Measurements from ENCODE around the gene FAR2. TPM values are rescaled to one million over a fixed set of nuclear protein-coding genes. Genes with fewer than 3 reads are reported as not detected.
A peak's percentile ranks its signal among the peaks of the same experiment; 100 is the strongest.
"Not testable (repeated sequence)": the region's sequence is repeated elsewhere in the genome, so short reads cannot be mapped to it uniquely, and the experiment has no call there.

Gene FAR2
- polyA plus RNA-seq, 3 donors = 37.8 to 43.7 (median 40.9) TPM

GRCh38 chr12:29316752-29317151 is 167.7 kb downstream of the FAR2 start:
- no peak for DNase-seq (ENCODE audit: low read depth in 3 of 3, low spot score in 2 of 3)

DNA sequence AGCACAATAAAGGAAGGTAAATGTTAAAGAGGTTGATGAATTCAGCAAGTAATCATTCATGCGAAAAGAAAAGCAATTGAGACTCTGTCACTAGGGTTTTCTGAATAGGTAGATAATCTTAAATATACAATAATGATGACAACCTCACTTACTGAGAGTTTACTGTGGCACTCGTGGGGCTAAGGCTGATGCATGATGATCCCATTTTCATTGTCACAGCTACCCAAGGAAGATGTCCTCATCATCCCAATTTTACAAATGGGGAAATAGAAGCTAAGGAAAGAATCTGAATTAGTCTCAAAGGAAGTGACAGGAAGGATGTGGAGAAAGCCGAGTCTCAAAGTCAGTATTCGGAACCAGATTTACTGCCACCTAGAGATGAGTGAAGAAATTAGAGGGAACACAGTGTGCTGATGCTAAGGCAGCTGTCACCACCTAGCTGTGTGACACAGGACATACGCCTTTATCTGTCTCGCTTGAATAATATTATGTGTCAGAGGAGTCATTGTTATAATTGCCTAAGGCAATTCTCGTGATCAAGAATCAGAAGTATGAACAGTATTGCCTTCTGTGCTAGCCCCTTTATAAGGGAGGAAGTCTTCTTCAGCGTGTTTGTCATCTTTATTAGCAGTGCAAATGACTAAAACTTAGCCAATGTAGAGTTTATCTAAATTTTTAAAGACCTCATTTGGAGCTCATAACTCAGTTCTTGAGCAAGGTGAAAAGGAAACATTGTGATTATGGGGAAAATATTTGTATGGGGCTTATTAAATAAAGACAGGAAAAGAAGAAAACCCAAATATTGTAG is 168.7 kb downstream of the FAR2 start:
- DNase-seq (ENCODE audit: low read depth in 3 of 3, low spot score in 2 of 3) = peak; percentile 25 to 36 (median 29)

DNA sequence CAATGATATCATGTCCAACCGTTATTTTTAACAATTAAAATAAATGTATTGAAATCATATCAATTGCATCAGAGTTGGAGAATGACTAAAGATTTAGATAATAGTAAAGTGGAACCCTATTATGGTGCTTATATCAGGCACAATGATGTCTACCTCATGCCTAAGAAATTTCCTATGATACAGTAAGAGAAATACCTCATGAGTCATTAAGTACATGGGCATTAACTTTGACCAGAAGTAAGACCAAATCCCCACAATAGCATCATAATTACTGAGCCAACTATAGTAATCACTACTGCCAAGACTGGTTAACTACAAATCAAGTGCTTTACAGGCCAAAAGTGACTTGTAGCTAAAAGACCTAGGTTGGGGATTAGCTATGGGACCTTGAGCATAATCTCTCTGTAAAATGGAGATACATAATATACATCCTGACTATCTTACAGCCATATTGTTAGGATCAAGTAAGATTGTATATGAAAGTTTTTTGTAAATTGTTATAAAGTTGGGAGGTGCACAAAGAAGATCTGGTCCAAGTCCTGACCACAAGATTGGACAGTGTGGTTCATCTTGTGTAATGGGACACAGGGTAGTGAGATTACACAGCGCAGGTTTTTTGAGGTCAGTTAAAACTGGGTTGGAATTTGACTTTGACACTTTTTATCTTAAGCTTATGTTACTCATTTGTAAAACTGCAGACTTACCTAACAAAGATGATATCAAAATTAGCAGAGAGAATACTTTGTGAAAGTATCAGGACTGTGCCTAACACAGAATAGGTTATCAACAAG is 171.4 kb downstream of the FAR2 start:
- no peak for DNase-seq (ENCODE audit: low read depth in 3 of 3, low spot score in 2 of 3)

DNA sequence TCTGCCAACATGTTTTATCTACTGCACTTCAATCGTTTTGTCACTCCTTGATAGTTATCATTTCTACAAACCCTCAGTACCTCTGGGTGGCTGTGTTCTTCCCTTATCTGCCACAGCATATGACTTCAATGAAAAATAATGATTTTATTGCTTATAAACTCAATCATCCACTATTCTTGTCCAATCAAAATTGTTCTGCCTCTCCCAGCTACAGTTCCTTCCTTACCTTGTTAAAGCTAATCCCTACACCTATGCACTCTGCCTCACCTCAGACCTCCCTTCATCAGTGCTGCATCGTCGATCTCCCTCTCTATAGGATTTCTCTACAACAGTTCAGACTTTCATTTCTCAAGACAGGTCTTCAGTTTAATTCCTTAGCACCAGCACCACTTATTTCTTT is 173.1 kb downstream of the FAR2 start:
- DNase-seq (ENCODE audit: low read depth in 3 of 3, low spot score in 2 of 3) = no peak

GRCh38 chr12:29329411-29329810 is 180.3 kb downstream of the FAR2 start:
- no peak for DNase-seq (ENCODE audit: low read depth in 3 of 3, low spot score in 2 of 3)

- no peak for DNase-seq (ENCODE audit: low read depth in 3 of 3, low spot score in 2 of 3)
Measured at GRCh38 chr12:29333178-29333577, 184.1 kb downstream of the FAR2 start.

DNA sequence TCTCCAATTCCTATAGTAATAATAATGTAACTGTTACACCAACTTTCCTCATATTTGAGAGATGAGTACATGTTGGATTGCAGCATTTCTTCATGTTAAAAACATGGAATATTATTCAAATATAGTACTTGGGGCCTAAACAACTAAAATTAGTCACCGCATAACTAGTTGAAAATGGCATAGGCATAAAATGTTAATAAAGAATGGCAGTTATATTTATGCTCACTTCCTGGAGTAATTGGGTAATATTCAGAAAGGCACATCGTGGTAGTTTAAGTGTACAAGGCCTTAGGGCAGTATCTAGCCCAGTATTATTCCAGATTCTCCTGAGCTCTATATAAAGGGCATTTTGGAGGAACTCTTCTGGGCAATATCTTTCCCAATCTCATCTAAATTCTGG is 185.9 kb downstream of the FAR2 start:
- DNase-seq (ENCODE audit: low read depth in 3 of 3, low spot score in 2 of 3) = no peak

DNA sequence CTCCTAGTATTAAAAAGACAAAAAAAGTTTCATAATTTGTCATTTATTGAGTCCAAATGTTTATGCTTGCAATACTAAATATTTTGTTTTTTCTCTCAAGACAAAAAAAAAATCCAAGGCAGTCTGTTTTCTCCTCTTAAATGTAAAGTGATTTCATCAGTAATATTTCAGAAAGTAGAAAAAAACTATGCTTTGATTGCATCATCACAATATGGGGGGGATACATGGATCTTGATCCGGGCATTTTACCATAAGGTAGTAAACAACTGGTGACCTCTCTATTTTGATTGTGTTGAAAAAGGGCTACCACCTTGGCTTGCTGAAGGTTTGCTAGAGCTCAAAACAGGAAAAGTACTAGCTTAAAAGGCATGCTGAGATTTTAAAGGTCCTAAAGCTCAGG is 188.2 kb downstream of the FAR2 start:
- no peak for DNase-seq (ENCODE audit: low read depth in 3 of 3, low spot score in 2 of 3)

- DNase-seq (ENCODE audit: low read depth in 3 of 3, low spot score in 2 of 3) = no peak
Measured at GRCh38 chr12:29343022-29343799, 194.1 kb downstream of the FAR2 start.

DNA sequence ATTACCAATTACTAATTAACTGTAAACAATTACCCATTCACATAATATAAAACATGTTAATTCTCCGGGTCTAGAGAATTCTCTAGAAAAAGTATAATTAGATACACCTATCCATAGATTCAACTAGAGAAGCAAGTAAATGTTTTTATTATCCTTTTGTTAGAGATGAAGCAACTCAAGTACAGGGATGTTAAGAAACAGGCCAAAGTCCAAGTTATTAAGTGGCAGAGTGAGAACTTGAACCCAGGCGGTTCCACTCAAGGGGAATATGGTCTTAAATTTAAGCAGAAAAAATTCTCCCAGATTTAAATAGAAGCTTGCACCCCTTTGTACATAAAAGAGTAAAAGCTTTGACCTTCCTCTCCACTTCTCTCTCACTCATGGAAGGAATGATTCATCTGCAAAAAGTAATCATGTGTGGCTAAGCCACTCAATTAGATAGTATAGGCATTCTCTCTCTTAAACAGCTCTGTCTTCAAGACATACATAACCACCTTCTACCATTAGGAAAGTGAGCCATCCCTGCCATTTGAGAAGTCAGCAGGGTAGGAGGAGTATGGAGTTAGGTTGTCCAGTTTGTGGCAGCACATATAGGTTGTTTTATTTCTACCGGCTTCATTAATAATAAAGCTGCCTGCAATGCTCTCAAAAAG is 197.8 kb downstream of the FAR2 start:
- DNase-seq (ENCODE audit: low read depth in 3 of 3, low spot score in 2 of 3) = no peak

GRCh38 chr12:29350080-29350479 is 201.0 kb downstream of the FAR2 start:
- peak in 1 of 3 donors; percentile 12 for DNase-seq (ENCODE audit: low read depth in 3 of 3, low spot score in 2 of 3)

GRCh38 chr12:29354954-29355353 is 205.9 kb downstream of the FAR2 start:
- no peak for DNase-seq (ENCODE audit: low read depth in 3 of 3, low spot score in 2 of 3)

DNA sequence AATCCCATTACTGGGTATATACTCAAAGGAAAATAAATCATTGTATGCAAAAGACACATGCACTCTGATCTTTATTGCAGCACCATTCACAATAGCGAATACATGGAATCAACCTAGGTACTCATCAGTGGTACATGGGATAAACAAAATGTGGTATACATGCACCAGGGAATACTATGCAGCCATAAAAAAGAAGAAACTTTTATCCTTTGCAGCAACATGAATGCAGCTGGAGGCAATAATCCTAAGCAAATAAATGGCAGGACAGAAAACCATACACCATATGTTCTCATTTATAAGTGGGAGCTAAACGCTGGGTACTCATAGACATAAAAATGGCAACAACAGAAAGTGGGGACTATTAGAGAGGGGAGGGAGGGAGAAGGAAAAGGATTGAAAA is 216.0 kb downstream of the FAR2 start:
- no peak for DNase-seq (ENCODE audit: low read depth in 3 of 3, low spot score in 2 of 3)

DNA sequence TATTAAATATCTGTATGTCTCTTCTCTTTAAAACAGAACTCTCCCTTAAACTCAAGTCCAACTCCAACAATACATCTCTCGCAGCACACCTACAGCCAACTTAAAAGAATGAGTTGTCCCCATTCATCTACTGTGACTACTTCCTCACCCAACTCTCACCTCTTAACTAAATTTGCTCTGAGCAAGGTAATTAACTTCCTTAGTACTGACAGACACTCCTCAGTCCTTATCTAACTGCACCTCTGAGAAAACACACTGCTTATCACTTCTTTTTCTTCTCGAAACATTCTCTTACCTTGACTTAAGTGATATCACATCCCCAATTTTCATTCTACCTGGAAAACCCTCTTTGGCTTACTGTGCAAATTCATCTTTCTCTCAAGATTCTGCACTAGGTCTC is 224.9 kb downstream of the FAR2 start:
- DNase-seq (ENCODE audit: low read depth in 3 of 3, low spot score in 2 of 3) = no peak

- no peak for DNase-seq (ENCODE audit: low read depth in 3 of 3, low spot score in 2 of 3)
Measured at GRCh38 chr12:29374913-29375312, 225.8 kb downstream of the FAR2 start.

- DNase-seq (ENCODE audit: low read depth in 3 of 3, low spot score in 2 of 3) = no peak
Measured at GRCh38 chr12:29376118-29376517, 227.0 kb downstream of the FAR2 start.

DNA sequence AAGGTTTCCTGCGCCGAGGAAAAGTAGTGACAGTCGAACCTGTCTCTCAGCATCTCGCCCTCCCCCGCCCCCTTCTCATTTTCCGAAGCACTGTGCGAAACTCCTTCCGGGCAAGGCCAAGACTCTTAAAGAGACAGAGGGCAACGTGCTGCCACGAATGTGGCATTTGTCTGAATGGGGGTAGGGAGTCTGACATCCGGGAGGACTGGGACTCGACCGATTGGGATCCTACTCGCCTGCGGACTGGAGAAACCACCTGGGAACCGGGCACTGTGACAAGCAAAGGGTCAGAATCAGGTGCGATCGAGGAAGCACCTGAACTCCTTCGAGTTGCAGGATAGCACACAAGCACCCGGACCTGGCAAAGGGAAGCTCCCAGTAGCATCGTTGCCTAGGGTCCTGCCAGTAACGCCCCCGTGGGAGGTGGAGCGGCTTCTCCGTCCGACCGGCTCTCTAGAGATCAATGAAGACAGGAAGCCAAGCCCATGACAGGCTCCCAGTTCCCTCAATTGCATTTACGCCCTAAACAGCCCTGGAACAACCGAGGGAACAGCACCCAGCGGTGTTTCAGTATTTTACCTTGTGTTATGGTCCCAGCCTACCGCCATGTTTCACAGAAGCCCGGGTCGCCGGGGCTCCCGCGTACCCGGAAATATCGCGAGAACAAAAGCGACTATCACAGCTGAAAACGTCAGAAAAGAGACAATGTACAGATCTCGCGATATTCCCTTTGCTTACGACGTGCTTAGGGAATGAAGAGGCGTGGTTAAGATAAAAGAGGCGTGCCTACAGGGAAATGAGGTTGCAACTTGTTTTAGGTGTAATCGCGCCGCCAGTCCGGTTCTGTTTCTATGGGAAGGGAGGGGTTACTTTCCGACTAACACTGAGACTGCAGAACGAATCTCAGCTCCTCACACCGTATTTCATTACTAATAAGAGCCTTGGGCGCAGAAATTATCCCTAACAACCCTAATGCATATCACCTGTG is 231.8 kb downstream of the FAR2 start, which contains the start of gene ERGIC2:
TSS of gene ERGIC2 (minus strand) at position 637 of the 988 bp plus-strand sequence. CDS start 9,539 bp downstream, outside the sequence.
- DNase-seq (ENCODE audit: low read depth in 3 of 3, low spot score in 2 of 3) = peak; percentile 99

DNA sequence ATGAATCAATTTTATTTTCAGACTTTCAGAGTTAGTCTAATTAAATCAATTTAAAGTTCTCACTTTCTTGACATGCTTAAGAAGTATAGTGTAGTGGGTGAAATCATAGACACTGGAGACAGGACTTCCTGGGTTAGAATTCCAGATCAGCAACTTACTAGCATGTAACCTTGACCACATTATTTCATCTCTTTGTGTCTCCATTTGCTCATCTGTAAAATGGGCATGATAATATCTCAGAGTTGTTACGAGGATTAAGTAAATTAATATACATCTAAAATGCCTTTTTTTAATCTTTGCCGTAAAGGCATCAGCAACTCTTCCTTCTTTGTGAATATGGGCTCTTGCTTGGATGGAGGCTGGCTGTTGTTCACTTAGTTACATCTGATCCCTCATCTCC is 233.2 kb downstream of the FAR2 start:
- no peak for DNase-seq (ENCODE audit: low read depth in 3 of 3, low spot score in 2 of 3)

- not testable (repeated sequence) for DNase-seq (ENCODE audit: low read depth in 3 of 3, low spot score in 2 of 3)
Measured at GRCh38 chr12:29385194-29385593, 236.1 kb downstream of the FAR2 start.

All from right renal cortex interstitium (tissue), 3 donors.